Measurements from ENCODE around the gene AMBP.

GRCh38 chr9:114031948-114032840 is 45.9 kb downstream of the AMBP start:
- TF ChIP-seq POLR2AphosphoS5 (IDR thresholded peaks at IDR 0.05; ENCODE audit: low read depth, low read length) (no peak), SIN3A (IDR thresholded peaks at IDR 0.05; ENCODE audit: borderline replicate concordance, insufficient read depth, low read length) (no peak), REST (IDR thresholded peaks at IDR 0.05; ENCODE audit: insufficient read depth in 1 of 2, low read depth in 2 of 2, low read length in 2 of 2) (no peak), TAF1 (IDR thresholded peaks at IDR 0.05; ENCODE audit: borderline replicate concordance, insufficient read depth, low read length) (no peak), FOXP2 (optimal IDR thresholded peaks at IDR 0.05; ENCODE audit: borderline replicate concordance, extremely low read depth, extremely low read length, insufficient read depth) (no peak)

Data from PFSK-1 (cell line).